NCI-H82 treated with DMSO at 0.1 percent for 48 hours (cell line): Measurements from ENCODE around the gene ZNF92.
"Not testable (repeated sequence)": the region's sequence is repeated elsewhere in the genome, so short reads cannot be mapped to it uniquely, and the experiment has no call there.

Source experiments
- DNase-seq: peaks from one replicate; lab custom pipeline; 2025; ENCODE audit not compliant: unreplicated experiment; lab: John Stamatoyannopoulos, UW

Gene ZNF92

DNA sequence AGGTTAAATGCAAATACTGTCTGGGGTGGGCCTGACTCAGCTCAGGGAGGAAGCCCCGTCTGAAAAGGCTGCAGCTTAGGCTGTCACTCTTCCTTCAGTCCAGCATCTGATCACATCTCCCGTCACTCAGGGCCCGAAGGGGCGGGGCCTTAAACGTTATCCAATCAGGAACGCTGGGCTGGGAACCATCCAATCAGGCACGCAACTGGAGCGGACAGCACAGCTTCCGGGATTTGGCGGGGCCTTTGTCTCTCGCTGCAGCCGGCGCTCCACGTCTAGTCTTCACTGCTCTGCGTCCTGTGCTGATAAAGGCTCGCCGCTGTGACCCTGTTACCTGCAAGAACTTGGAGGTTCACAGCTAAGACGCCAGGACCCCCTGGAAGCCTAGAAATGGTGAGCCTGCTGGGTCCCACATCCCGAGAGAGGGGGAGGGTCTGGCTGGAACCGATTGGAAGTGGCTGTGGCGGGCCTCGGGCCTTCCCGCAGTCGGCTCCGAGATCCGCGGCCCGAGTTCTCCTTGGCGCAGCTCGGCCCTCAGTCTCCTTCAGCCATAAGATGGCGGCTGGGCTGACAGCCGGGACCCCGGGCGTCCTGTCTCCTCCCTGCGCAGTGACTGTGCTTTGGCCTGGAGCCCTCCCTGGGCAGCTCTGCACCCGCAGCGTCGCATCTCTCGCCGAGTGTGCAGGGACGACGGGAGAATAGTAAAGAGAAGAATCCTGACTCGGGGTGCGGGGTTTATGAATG is at the start of gene ZNF92:
Gene ZNF92 (plus strand): TSS at position 248 of the 744 bp plus-strand sequence. CDS start 143 bp downstream, at position 391.
- peak; percentile 93 for DNase-seq

DNA sequence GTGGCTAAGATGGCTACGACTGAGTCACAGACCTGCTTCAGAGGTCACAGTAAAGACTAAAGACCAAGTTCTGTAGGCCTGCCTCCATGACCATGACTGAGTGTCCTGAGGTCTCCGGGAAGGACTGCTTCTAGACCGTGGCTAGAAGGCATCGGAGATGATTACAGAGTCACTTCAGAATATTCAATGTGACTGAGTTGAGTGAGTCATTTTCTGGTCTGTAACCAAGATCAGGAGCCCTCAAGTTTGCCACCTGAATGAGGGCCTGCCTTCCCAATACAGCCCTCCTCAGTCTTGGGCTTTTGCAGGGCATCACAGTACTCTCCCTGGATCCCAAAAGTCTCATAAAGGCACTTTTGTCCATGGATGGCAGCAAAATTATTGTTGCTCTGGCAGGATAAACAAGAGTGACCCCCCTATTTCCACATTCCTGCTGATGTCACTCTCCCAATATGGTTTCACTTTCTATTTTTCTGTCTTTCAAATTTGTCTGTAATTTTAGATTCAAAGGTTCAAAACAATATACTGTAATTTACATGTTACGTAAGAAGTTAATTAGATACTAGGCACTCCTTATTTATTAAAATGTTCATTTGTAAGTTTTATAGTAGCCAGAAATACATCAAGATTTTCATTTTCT is 47.7 kb upstream of the ZNF92 start:
- DNase-seq: no peak

DNA sequence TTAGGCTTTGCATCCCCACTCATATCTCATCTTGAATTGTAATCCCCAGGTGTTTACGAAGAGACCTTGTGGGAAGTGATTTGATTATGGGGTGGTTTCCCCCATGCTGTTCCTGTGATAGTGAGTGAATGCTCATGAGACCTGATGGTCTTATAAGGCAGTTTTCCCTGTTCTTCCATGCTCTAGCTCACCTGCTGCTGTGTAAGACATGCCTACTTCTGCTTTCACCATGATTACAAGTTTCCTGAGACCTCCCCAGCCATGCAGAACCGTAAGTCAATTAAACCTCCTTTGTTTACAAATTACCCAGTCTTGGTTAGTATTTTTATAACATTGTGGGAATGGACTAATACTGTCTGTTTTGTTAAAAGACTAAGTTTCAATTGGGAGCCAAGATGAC is 35.3 kb upstream of the ZNF92 start:
- DNase-seq: no peak

DNA sequence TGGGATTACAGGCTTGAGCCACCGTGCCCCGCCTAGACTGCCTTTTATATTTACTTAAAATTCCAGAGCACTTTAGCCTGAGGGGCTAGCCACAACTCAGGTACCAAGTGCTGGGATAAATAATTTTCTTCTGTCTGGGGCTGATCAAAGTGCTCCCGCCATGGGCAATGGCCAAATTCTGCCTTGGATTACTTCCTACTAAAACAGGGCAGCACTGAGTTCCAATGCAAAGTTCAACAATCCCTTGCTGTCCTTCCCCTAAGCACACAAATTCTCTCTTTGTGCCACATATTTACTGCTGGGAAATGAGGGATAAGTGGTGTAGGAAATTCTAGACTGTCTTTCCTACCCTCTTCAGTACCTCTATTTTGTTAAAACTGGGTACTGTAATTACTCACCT is 34.4 kb upstream of the ZNF92 start:
- no peak for DNase-seq

DNA sequence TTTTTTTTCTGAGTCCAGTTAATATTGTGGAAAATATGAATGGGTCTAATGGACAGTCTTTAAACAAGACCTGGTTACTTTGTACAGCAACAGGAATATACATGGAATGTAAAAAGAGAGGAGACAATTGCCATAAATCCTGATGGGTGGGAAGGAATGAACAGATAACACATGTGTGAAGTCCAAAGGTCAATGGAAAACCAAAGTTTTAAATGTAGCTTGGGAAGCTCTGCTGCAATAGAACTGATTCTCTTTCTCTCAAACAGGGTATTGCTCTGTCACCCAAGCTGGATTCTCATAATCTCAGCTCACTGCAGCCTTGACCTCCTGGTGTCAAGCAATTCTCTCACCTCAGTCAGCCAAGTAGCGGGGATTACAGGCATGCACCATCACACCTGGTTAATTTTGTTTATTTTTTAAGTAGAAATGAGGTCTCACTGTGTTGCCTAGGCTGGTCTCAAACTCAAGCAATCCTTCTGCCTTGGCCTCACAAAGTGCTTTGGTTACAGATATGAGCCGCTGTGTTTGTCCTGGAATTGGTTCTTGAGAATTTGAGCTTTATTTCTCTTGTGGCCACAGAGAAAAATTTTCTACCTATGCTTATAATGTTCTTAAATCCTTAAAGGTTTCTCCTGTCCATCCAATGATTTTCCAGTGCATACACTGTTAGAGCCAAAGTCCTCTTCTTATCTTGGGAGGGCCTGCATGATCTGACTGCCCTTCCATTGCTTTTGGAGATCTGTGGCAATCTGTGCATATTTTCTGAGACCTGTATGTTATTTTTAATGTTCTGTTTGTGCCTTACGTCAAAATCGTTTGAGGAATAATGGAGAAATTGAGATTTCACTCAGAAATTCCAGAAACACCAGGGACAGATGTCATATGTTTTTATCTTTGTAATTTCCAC is 30.7 kb upstream of the ZNF92 start:
- no peak for DNase-seq

DNA sequence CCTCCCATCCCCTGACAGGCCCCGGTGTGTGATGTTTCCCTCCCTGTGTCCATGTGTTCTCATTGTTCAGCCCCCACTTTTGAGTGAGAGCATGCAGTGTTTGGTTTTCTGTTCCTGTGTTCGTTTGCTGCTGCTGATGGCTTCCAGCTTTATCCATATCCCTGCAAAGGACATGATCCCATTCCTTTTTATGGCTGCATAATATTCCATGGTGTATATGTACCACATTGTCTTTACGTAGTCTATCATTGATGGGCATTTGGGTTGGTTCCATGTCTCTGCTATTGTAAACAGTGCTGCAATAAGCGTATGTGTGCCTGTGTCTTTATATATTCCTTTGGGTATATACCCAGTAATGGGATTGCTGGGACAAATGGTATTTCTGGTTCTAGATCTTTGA is 29.1 kb upstream of the ZNF92 start:
- not testable (repeated sequence) for DNase-seq

DNA sequence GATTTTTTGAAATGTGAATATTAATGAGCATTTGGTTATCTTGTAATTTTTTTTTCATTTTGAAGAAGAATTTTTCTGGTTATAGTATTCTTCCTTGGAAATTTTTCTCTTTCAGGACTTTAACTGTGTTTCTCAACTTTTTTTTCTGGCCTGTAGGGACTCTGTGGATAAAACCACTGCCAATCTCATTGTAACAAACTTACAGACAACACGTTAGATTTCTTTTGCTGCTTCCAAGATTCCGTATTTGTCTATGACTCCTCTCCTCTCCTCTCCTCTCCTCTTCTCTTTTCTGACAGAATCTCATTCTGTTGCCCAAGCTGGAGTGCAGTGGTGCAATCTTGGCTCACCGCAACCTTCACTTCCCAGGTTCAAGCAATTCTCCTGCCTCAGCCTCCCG is 19.4 kb upstream of the ZNF92 start:
- no peak for DNase-seq

DNA sequence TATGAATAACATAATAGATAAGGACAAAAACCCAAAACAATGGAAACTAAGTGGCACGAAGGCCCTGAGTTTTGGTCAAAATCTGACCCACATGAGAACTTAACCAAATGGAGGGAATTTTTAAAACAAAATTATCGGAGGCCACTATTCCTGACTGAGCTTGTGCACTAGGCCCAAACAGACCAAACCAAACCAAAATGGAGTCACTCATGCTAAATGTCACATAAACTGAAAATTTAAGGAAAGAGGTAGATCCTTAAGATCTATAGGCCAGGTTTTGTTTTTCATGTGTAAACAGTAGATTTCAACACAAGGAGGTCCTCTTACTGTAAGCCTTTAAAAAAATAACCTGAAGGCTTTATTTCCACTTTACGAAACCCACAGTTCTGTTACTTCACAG is 3.8 kb upstream of the ZNF92 start:
- DNase-seq: no peak

DNA sequence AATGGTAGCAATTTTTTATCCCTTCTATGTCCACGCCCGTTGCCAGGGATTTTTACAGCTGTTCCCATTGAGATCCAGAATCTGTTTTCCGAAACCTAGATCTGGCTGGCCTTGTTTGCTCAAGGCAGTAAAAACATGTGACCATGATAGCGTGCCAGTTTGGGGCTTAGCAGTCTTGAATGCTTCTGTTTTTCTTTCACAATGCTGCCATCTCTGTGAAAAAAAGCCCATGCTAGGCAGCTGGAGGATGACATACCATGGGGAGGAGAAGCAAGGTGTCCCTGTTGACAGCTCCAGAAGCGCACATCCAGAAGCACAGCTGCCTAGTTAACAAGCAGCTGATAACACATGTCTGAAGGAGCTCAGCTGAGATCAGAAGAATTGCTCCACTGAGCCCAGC is 2.2 kb upstream of the ZNF92 start:
- no peak for DNase-seq

DNA sequence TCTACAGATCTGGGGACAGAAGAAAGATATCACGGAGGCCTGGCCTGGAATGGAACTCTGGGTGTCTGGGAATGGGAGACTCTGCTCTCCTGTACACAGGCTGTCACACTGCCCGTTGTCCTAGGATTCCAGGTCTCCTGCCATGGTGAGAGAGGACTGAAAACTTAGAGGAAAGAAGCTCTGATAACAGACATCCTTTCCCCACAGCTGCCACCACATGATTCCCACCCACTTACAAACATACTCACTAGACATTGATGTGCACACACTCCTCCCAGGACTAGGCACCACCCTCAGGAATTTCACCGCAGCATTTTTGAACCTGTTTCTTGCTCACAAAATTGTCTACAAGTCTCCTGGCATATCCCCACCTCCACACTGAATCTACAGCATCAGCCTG is 5.7 kb downstream of the ZNF92 start:
- DNase-seq: no peak

DNA sequence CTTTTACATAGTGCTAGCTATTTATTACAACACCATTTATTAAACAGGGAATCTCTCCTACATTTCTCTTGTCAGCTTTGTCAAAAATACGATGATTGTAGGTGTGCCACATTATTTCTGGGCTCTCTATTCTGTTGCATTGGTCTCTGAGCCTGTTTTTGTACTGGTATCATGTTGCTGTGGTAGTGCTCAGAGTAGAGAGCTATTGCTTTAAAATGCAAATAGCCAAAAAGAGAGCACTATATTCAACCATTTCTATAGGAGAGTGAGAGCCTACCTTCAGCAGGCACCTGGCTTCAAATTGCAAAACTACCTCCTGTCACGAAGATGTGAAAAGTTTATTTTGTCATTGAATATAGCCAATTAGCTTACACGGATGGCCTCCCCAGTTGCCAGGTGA is 8.1 kb downstream of the ZNF92 start:
- no peak for DNase-seq

DNA sequence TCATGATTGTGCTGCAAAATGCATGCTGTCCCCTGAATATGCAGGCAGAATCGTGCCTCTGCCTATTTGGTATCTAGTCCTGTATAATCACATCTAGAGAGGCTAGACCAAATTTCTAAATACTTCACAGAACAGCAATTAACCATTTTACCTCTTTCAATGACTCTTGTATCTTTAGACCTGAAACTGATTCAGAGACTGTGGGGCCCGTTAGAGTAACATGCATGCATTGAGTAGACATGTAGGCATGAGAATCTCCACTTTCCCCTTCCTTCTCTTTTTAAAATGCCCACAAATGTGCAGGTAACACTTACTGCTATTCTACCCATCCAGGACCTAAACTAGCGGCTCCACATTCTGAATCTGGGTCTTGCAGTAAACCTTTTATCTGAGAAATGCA is 8.8 kb downstream of the ZNF92 start:
- no peak for DNase-seq

DNA sequence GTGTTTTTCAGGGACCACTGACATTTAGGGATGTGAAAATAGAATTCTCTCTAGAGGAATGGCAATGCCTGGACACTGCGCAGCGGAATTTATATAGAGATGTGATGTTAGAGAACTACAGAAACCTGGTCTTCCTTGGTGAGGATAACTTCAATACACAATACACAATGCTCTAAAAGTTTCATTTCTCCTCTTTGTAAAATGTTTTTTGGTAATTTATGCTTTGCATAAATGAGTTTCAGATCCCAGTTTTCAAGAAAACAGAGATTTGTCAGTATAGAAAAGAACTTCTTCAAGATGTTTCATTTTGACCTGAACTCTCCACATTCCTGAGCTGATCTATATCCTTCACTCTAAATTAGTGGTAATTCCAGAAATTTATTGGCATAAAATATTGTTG is 14.2 kb downstream of the ZNF92 start:
- DNase-seq: no peak

DNA sequence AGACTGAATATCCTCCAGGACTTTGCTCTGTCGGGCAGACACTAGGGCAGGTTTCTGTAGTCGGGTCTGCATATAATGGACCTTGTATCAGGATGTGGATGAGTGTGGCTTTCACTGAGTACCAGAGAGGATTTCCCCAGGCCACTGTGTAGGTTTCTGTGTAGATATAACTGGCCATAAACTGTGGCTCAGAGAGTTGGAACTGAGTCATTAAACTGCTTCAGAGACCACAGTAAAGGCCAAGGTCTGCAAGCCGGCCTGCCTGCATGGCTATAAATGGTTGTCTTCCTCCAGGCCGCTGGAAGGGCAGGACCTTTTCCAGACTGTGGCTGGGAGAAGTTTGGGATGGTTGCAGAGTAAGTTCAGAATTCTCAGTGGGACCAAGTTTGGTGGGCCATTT is 16.9 kb downstream of the ZNF92 start:
- DNase-seq: no peak

DNA sequence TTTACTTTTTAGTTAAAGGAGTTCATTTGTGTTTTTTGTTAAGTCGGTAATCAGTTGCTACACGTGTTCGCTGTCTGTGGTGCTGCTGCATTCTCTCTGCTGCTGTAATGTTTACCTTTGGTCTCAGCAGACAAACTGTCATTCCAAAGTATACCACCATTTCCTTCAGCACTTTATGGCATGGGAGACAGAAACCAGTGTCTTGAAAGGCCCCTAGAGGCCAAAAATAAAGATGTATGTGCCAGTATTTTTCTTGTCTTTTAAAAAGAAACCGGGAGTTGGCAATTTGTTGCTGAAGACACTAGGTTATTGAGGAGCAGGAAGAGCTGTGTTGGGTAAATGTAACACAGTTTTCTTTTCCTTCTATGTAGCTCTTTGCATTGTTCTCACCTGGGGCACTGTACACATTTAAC is 24.1 kb downstream of the ZNF92 start:
- DNase-seq: no peak

DNA sequence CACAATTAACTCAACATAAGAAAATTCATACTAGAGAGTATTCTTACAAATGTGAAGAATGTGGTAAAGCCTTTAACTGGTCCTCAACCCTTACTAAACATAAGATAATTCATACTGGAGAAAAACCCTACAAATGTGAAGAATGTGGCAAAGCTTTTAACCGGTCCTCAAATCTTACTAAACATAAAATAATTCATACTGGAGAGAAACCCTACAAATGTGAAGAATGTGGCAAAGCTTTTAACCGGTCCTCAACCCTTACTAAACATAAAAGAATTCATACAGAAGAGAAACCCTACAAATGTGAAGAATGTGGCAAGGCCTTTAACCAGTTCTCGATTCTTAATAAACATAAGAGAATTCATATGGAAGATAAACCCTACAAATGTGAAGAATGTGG is 25.0 kb downstream of the ZNF92 start:
- DNase-seq: not testable (repeated sequence)

DNA sequence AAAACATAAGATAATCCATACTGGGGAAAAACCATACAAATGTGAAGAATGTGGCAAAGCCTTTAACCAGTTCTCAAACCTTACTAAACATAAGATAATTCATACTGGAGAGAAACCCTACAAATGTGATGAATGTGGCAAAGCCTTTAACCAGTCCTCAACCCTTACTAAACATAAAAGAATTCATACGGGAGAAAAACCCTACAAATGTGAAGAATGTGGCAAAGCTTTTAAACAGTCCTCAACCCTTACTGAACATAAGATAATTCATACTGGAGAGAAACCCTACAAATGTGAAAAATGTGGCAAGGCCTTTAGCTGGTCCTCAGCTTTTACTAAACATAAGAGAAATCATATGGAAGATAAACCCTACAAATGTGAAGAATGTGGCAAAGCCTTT is 25.4 kb downstream of the ZNF92 start:
- not testable (repeated sequence) for DNase-seq

DNA sequence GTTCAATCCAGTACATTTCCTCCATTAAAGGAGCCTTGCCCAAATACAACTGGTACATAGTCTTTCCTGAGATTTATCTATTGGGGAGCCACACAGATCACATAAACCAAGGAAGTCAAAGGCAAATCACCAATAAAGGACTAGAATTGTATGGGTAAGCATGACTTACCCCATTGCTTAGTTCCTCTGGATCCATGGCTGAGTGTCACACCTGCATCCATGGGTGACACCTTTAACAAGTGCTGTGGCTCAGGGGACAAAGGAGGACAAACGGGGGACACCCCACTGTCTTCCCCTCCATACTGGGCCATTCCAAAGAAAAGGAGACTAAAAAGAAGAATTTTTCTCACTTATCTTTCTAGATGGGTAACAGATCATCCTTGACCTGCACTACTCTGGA is 30.4 kb downstream of the ZNF92 start:
- DNase-seq: no peak

DNA sequence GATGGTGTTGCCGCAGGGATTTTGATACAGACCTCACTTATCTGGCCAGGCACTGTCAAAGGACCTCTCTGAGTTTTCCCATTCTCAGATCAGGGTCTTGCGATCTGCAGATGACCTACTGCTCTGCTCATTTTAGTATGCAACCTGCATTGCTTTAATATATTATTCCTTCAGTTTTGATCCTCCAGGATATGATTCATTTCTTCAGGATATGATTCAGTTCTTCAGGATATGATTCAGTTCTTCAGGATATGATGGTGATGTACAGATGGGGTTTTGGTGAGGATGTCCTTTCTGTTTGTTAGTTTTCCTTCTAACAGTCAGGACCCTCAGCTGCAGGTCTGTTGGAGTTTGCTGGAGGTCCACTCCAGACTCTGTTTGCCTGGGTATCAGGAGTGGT is 33.1 kb downstream of the ZNF92 start:
- DNase-seq: not testable (repeated sequence)

DNA sequence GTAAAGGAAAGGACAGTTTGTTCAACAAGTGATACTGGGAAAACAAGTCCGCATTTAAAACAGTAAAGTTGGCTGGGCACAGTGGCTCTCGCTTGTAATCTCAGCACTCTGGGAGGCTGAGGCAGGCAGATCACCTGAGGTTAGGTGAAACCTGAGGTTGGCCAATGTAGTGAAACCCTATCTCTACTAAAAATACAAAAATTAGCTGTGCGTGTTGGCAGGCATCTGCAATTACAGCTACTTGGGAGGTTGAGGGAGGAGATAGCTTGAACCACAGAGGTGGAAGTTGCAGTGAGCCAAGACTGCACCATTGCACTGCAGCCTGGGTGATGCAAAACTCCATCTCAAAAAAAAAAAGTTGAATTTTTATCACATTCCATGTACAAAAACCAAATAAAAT is 35.7 kb downstream of the ZNF92 start:
- DNase-seq: no peak

DNA sequence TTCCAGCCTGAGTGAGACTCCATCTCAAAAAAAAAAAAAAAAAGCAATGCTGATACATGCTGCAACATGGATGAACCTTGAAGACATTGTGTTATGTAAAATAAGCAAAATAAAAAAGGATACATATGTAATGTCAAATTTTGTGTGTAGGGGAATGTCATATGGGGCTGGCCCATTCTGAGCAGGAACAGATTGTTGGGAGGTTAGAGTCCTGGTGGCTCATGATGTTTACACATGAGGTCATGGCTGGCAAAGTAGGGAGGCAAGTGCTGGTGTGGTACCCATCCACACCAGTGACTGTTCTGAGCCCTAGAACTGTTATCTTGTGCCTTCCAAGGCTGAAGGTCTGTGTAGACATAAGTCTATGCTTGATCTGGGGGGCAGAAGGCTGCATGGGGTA is 37.6 kb downstream of the ZNF92 start:
- DNase-seq: no peak

DNA sequence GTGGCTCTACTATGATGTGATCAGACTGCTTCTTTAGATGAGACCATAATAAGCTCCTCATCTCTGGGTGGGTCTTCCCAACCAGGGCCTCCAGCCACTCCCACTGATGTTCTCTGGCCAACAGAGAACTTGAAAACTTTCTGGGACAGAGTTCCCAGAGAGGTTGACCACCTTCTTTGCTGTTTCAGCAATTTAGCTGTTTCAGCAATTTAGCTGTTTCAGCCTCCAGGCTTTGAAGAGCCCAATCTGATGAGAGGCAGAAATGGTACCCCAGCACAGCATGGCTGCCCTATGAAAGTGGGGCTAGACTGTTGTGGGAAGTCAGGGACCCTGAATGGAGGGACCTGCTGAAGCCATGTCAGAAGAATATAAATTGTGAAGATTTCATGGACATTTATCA is 49.0 kb downstream of the ZNF92 start:
- DNase-seq: no peak
